Panc1 (cell line): ENCODE results near the gene SLC22A2. TPM values are rescaled to one million over a fixed set of nuclear protein-coding genes. Genes with fewer than 3 reads are reported as not detected.
"Not testable (repeated sequence)": the region's sequence is repeated elsewhere in the genome, so short reads cannot be mapped to it uniquely, and the experiment has no call there.

ENCODE experiments used
- ATAC-seq: fragments of 200-7000 bp; cut with Tn5 transposase; 2 replicates; pipeline ENCODE4 v1.9.1; 2020; ENCODE audit warnings: mild to moderate bottlenecking, moderate library complexity
- BruUV-seq: library from RNA; stranded (reverse); fragments of 400-500 nt; replicated peaks from 2 replicates; lab custom pipeline; 2021; lab: Mats Ljungman, UMichigan
- CTCF ChIA-PET: fragments of 300-600 bp; sonication (Branson Sonifier 250); formaldehyde crosslinking; loops from one replicate; lab custom pipeline; 2022; ENCODE audit warnings: antibody characterized with exemption; lab: Charles Lee
- POLR2A ChIA-PET: fragments of 300-600 bp; sonication (Branson Sonifier 250); formaldehyde crosslinking; loops from one replicate; lab custom pipeline; 2022; ENCODE audit warnings: antibody characterized with exemption; lab: Charles Lee
- DNase-seq: peaks from one replicate; pipeline ENCODE4 v3.0.0-alpha.2; 2010; ENCODE audit warnings: low read depth, low spot score
- H3K27ac ChIP-seq: 2 replicates; pipeline ENCODE4 v1.5.1; 2011; ENCODE audit warnings: mild to moderate bottlenecking, low read length, inconsistent platforms
- H3K27me3 ChIP-seq: fragments of 200-500 bp; sonication (Bioruptor generic); 2 replicates; pipeline ENCODE4 v1.6.0; 2014; ENCODE audit warnings: low read length, inconsistent platforms; ENCODE audit not compliant: control insufficient read depth, insufficient read depth
- H3K36me3 ChIP-seq: fragments of 200-500 bp; sonication (Bioruptor generic); 2 replicates; pipeline ENCODE4 v1.5.1; 2014; ENCODE audit warnings: inconsistent platforms, mild to moderate bottlenecking, low read length, moderate library complexity; ENCODE audit not compliant: control insufficient read depth, insufficient read depth
- H3K4me1 ChIP-seq: 2 replicates; pipeline ENCODE4 v1.5.1; 2011; ENCODE audit warnings: inconsistent platforms, mild to moderate bottlenecking, low read length, moderate library complexity; ENCODE audit not compliant: control insufficient read depth, insufficient read depth
- H3K4me3 ChIP-seq, 2 experiments: 2 replicates each; pipeline ENCODE4 v1.5.1; 2011 to 2012; ENCODE audit warnings: low read depth in 2 of 2, low read length in 2 of 2, mild to moderate bottlenecking in 2 of 2, inconsistent platforms in 1 of 2, moderate library complexity in 1 of 2
- H3K9me3 ChIP-seq: fragments of 200-500 bp; sonication (Bioruptor generic); 2 replicates; pipeline ENCODE4 v1.5.1; 2014; ENCODE audit warnings: low read depth, mild to moderate bottlenecking, inconsistent platforms, low read length, moderate library complexity; ENCODE audit not compliant: control insufficient read depth, insufficient read depth
- CTCF ChIP-seq: fragments of 450-650 bp; IDR thresholded peaks from 2 replicates; pipeline ENCODE4 v1.5.1; 2017; ENCODE audit warnings: mild to moderate bottlenecking
- POLR2AphosphoS5 ChIP-seq: IDR thresholded peaks from 2 replicates; pipeline ENCODE4 v1.6.1; 2012; ENCODE audit warnings: mild to moderate bottlenecking, low read depth, low read length, moderate library complexity
- REST ChIP-seq, 2 experiments: IDR thresholded peaks; 2 replicates each; pipeline ENCODE4 v1.6.1; 2011 to 2012; ENCODE audit warnings: low read depth in 2 of 2, control low read depth in 1 of 2, low read length in 1 of 2, mild to moderate bottlenecking in 1 of 2, moderate library complexity in 1 of 2; ENCODE audit not compliant: insufficient read depth in 1 of 2
- SIN3A ChIP-seq: IDR thresholded peaks from 2 replicates; pipeline ENCODE4 v1.6.1; 2012; ENCODE audit warnings: low read depth, mild to moderate bottlenecking, low read length, moderate library complexity, borderline replicate concordance; ENCODE audit not compliant: insufficient read depth
- TCF7L2 ChIP-seq: IDR thresholded peaks from 2 replicates; pipeline ENCODE4 v1.6.1; 2011; ENCODE audit warnings: mild to moderate bottlenecking, low read depth, low read length, inconsistent platforms
- in situ Hi-C: cut with HindIII; loops from 2 replicates; pipeline ENCODE4 v1.10.0; 2016; ENCODE audit warnings: low sequenced_read_pairs, low pct_unique_long_range_greater_than_20kb
- intact Hi-C: fragments of 100-400 bp; cut with micrococcal nuclease; formaldehyde crosslinking; loops from one replicate; pipeline ENCODE4 v1.10.0; 2022; ENCODE audit not compliant: unreplicated experiment
- total RNA-seq: library from RNA; stranded (reverse); gene quantifications from one replicate; pipeline ENCODE4 v1.2.1, GENCODE V29; 2021; ENCODE audit not compliant: unreplicated experiment

The SLC22A2 gene
- total RNA-seq, 1 experiment from 2014 or later: not detected

GRCh38 chr6:160303806-160304205, 45.2 kb upstream of the SLC22A2 start:
- Histone ChIP-seq H3K4me1 (no peaks in the 10 kb centered on the region), H3K4me3 (no peak overlapping the region), H3K27me3 (no peaks in the 10 kb centered on the region), H3K36me3 (no peaks in the 10 kb centered on the region), H3K27ac (no peak overlapping the region), H3K9me3 (no peaks in the 10 kb centered on the region)
- no TSS peak for BruUV-seq
- in situ Hi-C loops: no loop called here
- intact Hi-C loops: no loop called here
- TF ChIP-seq POLR2AphosphoS5: no peak
- TF ChIP-seq SIN3A: no peak
- no peak for TF ChIP-seq CTCF
- TF ChIP-seq TCF7L2: no peak
- TF ChIP-seq REST (IDR thresholded peaks at IDR 0.05; ENCODE audit: insufficient read depth in 1 of 2, low read depth in 2 of 2, low read length in 1 of 2): no peak
- ChIA-PET CTCF (no interaction called here), POLR2A (no interaction called here)
- ATAC-seq: no peak
- no peak for DNase-seq

- CTCF ChIA-PET, BruUV-seq, ATAC-seq, H3K4me3 ChIP-seq, intact Hi-C loops, DNase-seq, H3K27me3 ChIP-seq, POLR2A ChIA-PET, H3K36me3 ChIP-seq, H3K27ac ChIP-seq, H3K4me1 ChIP-seq, in situ Hi-C loops, H3K9me3 ChIP-seq: not testable (repeated sequence)
Observed at GRCh38 chr6:160302431-160303082, 43.9 kb upstream of the SLC22A2 start.

DNA sequence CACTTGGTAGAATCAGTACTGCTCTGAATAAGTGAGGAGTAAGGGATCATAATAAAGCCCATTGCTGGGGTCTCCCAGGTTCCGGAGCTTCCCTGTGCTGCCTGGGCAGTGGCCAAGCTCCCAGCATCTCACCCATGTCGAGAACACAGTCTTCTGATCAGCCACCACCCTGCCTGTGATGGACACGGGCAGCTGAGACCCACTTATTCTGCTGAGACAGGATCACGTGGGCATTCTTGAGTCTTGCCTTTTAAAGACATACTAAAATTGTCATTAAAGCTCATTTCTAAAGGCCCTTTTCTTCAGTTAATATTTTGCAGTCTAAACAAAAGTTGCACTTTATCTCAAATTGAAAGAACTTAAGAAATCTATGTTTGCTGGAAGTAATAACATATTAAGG, 42.7 kb upstream of the SLC22A2 start:
- H3K27me3 ChIP-seq: no peaks in the 10 kb centered on the region
- DNase-seq (no peak), ATAC-seq (no peak)
- POLR2A ChIA-PET: no interaction called here
- CTCF ChIA-PET: no interaction called here
- BruUV-seq: no TSS peak
- TF ChIP-seq CTCF: no peak
- no peak for TF ChIP-seq TCF7L2
- no peak for TF ChIP-seq SIN3A
- TF ChIP-seq POLR2AphosphoS5: no peak
- TF ChIP-seq REST (IDR thresholded peaks at IDR 0.05; ENCODE audit: insufficient read depth in 1 of 2, low read depth in 2 of 2, low read length in 1 of 2): no peak
- in situ Hi-C loops: no loop called here
- no peaks in the 10 kb centered on the region for H3K36me3 ChIP-seq
- no peaks in the 10 kb centered on the region for H3K4me1 ChIP-seq
- no peak overlapping the region for H3K27ac ChIP-seq
- intact Hi-C loops: no loop called here
- H3K4me3 ChIP-seq: no peak overlapping the region
- H3K9me3 ChIP-seq: no peaks in the 10 kb centered on the region
